Thoracic aorta (tissue), 2 donors: ENCODE data around the gene CDC14B. TPM values are rescaled to one million over a fixed set of nuclear protein-coding genes. Genes with fewer than 3 reads are reported as not detected.
"Not testable (repeated sequence)": the region's sequence is repeated elsewhere in the genome, so short reads cannot be mapped to it uniquely, and the experiment has no call there.

Experiments
- ATAC-seq: fragments of 150-250 bp; one replicate; pipeline ENCODE4 v1.8.0; 2017; ENCODE audit warnings: low read depth; ENCODE audit not compliant: insufficient number of reproducible peaks, low FRiP score
- DNase-seq: peaks from one replicate; pipeline ENCODE4 v3.0.0-alpha.2; 2020; ENCODE audit warnings: low spot score
- H3K27ac ChIP-seq, 2 donors: fragments of 200-600 bp; sonication (generic); 1 replicate in 1 of 2; 2 replicates in 1 of 2; pipeline ENCODE4 v1.5.1; 2016; ENCODE audit warnings: mild to moderate bottlenecking in 2 of 2, moderate library complexity in 2 of 2
- H3K27me3 ChIP-seq: fragments of 200-600 bp; sonication (generic); replicated peaks from 2 replicates; pipeline ENCODE4 v1.6.0; 2016; ENCODE audit warnings: mild to moderate bottlenecking; ENCODE audit not compliant: insufficient read depth
- H3K36me3 ChIP-seq: fragments of 200-600 bp; sonication (generic); one replicate; pipeline ENCODE4 v1.5.1; 2016
- H3K4me1 ChIP-seq, 2 donors: fragments of 200-600 bp; sonication (generic); 1 replicate in 1 of 2; 2 replicates in 1 of 2; pipeline versions ENCODE4 v1.5.1 to v1.6.0; 2016; ENCODE audit warnings: low read depth in 2 of 2, mild to moderate bottlenecking in 1 of 2; ENCODE audit not compliant: control insufficient read depth in 1 of 2
- H3K4me3 ChIP-seq: fragments of 200-600 bp; sonication (generic); 2 replicates; pipeline ENCODE4 v1.5.1; 2016; ENCODE audit warnings: mild to moderate bottlenecking
- H3K9me3 ChIP-seq: fragments of 200-600 bp; sonication (generic); 2 replicates; pipeline ENCODE4 v1.5.1; 2016
- CTCF ChIP-seq: fragments of 200-600 bp; sonication (generic); IDR thresholded peaks from one replicate; pipeline ENCODE4 v1.5.1; 2019; ENCODE audit warnings: antibody characterized with exemption
- total RNA-seq, 2 donors: library from RNA; depleted of rRNA; stranded (reverse); fragments of >200 nt; gene quantifications; one replicate each; pipeline versions ENCODE4 v1.1.0 to v1.2.3, GENCODE V29; 2016

The CDC14B gene
- total RNA-seq, 2 donors from 2014 or later, result 25.7 to 39.5 TPM

GRCh38 chr9:96505316-96505991 lies 114.2 kb downstream of the CDC14B start:
- Histone ChIP-seq H3K27me3 (no peaks in the 10 kb centered on the region), H3K4me1 (peaks cover 29 to 65% of the 10 kb centered on the region in 2 donors), H3K9me3 (no peaks in the 10 kb centered on the region), H3K27ac (peak overlapping the region; percentile 35 to 69), H3K4me3 (peak overlapping the region; percentile 5), H3K36me3 (peaks cover 4% of the 10 kb centered on the region)
- ATAC-seq (peak; percentile 16), DNase-seq (no peak)
- TF ChIP-seq CTCF, result no peak

DNA sequence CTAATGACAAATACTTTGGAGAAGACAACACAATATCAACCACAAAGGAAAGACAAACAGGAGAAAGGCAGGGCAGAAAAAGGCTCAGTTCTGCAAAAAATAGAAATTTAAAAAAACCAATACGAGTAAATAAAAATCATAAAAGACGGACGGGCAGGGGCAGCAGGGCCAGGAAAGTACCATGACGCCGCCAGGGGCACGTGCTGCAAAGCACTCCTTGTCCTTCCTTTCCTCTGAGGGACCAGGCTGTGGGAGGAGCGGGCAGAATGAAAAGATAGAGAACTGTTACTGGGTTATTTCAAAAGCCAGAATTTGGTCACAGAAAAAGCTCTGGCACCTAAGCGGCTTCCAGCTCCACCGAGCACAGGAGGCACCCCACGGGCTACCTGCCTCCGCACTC lies 115.7 kb downstream of the CDC14B start:
- peaks cover 4% of the 10 kb centered on the region for H3K36me3 ChIP-seq
- H3K4me3 ChIP-seq, result no peak overlapping the region
- ATAC-seq, result no peak
- no peaks in the 10 kb centered on the region for H3K27me3 ChIP-seq
- H3K4me1 ChIP-seq, result peaks cover 20 to 49% of the 10 kb centered on the region in 2 donors
- H3K9me3 ChIP-seq, result no peaks in the 10 kb centered on the region
- no peak for DNase-seq
- no peak for TF ChIP-seq CTCF
- H3K27ac ChIP-seq, result no peak overlapping the region

DNA sequence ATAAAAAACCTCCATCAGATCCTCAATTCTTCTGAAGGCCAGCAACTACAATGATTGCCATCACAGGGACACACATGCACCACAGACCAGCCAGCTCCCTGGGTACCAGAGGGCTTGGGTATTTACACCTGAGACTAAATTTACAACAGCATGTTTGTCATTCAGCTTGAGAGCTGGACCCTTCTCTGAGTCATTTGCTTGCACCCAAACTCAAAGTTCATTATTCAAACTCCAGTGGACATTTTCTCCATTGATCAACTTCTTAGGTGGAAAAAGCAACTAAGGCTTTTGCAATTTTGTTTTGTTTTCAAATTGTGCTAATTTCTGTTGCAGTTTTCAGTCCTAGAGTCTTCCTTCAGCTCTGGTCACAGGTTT lies 116.3 kb downstream of the CDC14B start:
- not testable (repeated sequence) for DNase-seq, H3K36me3 ChIP-seq, H3K27ac ChIP-seq, H3K4me3 ChIP-seq, H3K27me3 ChIP-seq, ATAC-seq, H3K9me3 ChIP-seq
- peaks cover 14 to 44% of the 10 kb centered on the region in 2 donors for H3K4me1 ChIP-seq

DNA sequence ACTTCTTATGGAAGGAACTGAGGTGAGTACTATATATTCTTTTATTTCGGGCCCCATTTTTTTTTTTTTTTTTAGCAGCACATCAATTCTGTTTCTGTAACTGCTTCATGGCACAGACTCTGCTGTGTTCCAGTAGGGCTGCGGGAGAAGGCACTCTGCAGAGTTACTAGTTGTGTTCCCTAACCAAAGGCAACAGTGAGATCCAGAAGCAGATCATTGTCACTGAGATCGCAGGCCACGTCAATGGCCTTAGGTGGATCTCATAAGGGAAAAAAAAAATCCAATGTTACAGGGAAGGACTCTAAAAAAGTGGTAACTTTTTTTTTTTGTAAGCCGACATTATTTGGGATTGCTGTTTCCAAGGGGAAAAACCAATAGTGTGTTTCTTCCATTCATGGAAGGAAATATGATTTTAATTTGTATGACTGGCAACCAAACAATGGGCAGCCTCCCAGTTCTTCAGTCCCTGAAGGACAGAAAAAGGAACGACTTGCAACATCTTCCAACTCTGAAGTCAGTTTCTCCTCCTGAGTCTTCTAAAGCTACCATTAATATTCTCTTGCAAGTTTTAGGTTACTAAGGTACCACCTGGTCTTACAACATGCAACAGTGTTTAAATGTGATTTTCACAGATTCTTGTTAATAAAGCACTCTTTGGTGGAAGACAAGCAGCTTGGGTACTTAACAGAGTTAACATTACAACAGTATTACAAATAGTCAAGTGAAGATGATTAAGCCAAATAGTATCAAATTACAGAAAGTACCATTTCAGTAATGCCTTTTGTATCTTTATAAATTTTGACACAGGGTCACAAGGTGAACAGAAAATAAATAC lies 116.9 kb downstream of the CDC14B start:
- H3K4me1 ChIP-seq, result peaks cover 9 to 38% of the 10 kb centered on the region in 2 donors
- DNase-seq, result no peak
- H3K27ac ChIP-seq, result no peak overlapping the region
- ATAC-seq, result no peak
- no peaks in the 10 kb centered on the region for H3K27me3 ChIP-seq
- no peak for TF ChIP-seq CTCF
- H3K9me3 ChIP-seq, result no peaks in the 10 kb centered on the region
- no peak overlapping the region for H3K4me3 ChIP-seq
- peaks cover 4% of the 10 kb centered on the region for H3K36me3 ChIP-seq

DNA sequence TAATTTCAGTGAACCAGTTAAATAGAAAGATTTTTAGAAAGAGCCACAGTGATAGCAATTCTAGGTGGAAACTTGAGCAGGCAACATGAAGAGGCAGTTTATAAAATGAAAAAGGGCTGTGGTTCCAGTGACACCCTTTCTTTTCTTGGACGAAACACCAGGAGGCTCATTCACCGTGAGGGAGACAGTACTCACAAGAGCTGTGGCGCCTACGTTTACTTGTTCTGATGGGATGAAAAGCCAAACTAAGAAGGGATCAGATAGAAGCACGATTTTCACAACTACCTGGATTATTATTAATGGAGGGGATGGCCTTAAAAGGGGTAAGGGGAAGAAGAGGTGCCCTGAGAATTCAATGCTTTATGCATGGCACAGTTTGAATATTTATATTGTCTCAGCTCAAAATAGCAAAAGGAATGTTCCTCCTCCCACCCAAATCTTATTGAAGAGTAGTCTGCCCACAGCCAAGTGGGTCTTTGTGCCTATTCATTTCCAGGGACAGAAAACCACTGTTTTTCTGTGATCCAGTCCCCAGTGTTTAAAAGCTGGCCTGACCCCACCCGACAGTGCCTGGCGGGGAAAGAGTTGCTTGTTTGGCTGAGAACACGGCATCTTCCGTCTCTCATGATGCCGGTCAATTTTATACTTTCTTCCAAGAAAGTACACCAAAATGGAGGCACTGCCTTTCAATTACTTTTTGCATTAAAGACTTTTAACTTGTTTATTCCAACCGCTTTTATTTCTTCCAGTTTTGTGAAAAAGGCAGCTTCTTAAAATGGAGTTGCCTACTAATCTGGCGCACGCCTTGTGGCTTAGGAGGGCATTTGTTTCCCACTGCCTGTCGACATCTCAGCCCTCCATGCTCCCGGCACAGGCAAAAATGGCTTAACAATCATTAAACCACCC lies 117.8 kb downstream of the CDC14B start:
- peaks cover 9 to 38% of the 10 kb centered on the region in 2 donors for H3K4me1 ChIP-seq

More for the DNA sequence above, 117.8 kb downstream of the CDC14B start:
- H3K27me3 ChIP-seq, result no peaks in the 10 kb centered on the region
- no peak overlapping the region for H3K4me3 ChIP-seq
- no peak for TF ChIP-seq CTCF
- DNase-seq (no peak), ATAC-seq (no peak)
- H3K9me3 ChIP-seq, result no peaks in the 10 kb centered on the region
- H3K27ac ChIP-seq, result no peak overlapping the region
- peaks cover 4% of the 10 kb centered on the region for H3K36me3 ChIP-seq
